Right ventricle myocardium superior (tissue), 1 donor: Measurements from ENCODE around the gene AGAP1. TPM values are rescaled to one million over a fixed set of nuclear protein-coding genes. Genes with fewer than 3 reads are reported as not detected.

Source experiments
- ATAC-seq: fragments of 200-7000 bp; cut with Tn5 transposase; one replicate; pipeline ENCODE4 v1.9.1; 2020; ENCODE audit warnings: mild to moderate bottlenecking; ENCODE audit not compliant: poor library complexity
- DNase-seq: peaks from one replicate; pipeline ENCODE4 v3.0.0-alpha.2; 2020
- intact Hi-C: fragments of 100-400 bp; cut with DNase I; formaldehyde crosslinking; loops from one replicate; pipeline ENCODE4 v1.11.2; 2022
- total RNA-seq: library from RNA; stranded (reverse); fragmentation: NEBNext Ultra II Directional; extraction: Animal tissue kit (Norgen Biotek cat#: 25700); gene quantifications from one replicate; pipeline ENCODE4 v1.2.1, GENCODE V29; 2021
- donor health status: DM: no; HTN: yes; CAD: no; lungs with severe emphysema.

AGAP1 gene
- total RNA-seq, 1 donor from 2014 or later = 25.4 TPM

DNA sequence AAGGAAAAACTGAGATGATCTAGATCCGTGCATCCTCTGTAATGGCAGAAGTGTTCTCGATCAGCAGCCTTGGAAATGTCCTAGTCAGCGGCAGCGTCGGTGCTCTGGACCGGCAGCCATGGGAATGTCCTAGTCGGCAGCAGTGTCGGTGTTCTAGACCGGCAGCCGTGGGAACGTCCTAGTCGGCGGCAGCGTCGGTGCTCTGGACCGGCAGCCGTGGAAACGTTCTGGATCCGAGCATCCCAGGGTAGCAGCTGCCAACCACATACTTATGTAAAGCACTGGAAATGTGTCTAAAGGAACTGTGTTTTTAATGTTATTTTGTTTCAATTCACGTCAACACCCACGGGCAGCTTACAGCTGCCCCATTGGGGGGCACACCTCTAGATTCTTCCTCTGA lies 615.6 kb downstream of the AGAP1 start:
- ATAC-seq (no peak), DNase-seq (no peak)
- intact Hi-C loops = no loop called here

DNA sequence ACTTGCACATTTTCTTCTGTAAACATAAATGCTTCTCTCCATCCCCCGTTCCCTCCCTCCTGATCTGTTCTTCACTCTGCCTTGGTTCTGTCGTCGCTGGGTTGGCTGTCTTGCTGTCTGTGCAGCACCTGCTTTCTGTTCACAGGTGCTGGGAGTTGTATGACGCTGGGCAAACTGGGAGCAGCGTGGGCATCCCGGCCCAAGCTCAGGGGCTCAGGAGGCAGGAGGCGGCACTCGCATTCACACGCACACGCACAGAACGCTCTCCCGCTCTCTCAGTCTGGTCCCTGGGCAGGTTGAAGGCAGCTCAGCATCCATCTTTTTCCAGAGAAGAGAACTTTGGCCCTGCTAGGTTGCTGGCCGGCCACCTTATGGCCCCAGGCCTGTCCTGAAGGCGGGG lies 618.6 kb downstream of the AGAP1 start:
- ATAC-seq = no peak
- intact Hi-C loops = no loop called here
- DNase-seq = no peak

DNA sequence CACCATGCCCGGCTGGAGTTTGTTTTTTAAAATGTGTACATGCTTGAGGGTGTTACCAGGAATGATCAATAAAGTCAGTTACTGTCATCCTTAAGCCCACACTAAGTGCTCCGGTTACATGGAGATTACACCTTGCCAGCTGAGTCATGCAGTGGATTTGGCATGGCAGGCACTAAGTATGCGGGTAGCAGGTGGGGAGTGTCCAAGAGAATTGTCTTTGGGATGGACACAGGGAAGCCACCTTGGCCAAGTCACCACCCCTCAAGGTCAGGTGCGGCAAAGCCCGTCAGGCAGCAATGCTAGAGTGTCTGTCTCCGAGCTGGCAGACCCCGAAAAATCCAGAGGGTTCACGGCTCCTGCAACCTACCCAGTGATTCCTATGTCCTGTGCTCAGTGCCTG lies 619.6 kb downstream of the AGAP1 start:
- intact Hi-C loops = no loop called here
- ATAC-seq (no peak), DNase-seq (no peak)

DNA sequence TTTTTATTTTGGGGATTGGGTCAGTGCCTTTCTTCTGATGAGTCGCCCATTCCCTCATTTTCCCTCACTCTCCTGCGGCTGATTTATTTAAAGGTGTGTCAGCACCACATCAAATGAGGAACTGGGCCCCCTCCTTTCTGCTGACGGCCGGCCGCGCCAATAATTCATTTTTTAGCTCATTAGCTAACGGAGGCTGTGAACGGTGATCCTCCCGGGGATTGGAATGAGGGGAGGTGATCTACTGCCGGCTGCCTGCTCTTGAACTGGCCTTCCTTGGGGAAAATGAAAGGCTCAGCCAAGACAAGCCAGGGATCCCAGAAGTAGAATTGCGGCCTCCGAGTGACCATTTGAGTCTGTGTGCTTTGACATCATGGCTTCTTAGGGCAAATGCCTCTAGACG lies 620.1 kb downstream of the AGAP1 start:
- intact Hi-C loops = no loop called here

DNA sequence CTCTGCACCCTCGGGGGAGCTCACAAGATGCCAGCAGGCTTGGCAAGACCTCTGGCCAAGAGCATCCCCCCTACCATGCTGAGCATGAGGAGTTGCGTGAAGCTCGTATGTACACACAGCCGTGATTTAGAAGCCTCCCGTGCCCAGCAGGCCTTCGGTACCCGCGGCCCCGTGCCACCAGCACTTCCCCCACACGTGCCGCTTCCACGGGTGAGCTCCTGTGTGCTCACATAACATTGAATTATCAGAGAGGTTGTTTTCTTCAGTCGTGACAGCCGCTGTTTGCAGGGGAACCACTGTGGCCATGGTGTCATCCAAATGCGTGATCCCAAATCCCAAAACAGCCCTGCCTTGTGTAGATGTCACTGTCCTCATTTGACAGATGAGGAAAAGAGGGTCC lies 621.1 kb downstream of the AGAP1 start:
- no peak for ATAC-seq

More for the DNA sequence above, 620.1 kb downstream of the AGAP1 start:
- DNase-seq (no peak), ATAC-seq (no peak)

DNA sequence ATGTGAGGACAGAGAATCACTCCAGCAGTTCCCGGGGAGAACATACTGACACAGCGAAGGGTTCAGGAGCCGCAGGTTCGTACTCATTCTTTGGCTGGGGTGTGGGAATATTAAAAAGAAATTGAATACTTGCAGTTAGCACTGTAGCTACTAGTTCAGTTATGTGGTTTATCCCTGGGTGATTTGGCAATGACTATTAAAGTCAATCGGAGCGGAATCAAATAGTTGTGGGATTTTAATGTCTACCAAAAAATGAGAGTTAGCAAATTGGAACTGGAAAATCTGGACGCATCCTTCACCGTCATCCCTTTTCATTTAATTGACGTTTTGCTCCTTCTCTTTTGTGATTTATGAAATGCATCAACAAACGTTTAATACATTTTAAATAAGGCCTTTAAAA lies 623.6 kb downstream of the AGAP1 start:
- no peak for ATAC-seq
- intact Hi-C loops = no loop called here

More for the DNA sequence above, 621.1 kb downstream of the AGAP1 start:
- intact Hi-C loops = no loop called here
- DNase-seq = no peak

DNA sequence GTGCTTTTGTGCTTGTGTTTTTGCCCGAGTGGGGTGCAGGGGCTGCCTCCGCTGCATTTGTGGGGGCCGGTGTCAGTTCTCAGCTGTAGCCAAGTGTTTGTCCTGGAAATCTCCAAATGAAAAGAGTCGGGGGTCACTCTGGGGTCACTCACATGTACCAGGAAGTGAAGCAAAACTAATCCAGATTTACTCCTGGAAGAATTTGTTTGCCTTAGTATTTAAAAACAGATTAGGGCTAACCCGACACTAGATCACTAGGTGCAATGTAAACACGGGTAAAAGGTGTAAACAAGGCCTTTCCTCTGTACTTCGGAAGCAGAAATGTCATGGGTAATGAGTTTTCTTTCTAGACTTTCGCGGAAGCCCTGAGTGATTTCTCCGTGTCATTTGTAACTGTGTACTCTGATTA lies 624.0 kb downstream of the AGAP1 start:
- ATAC-seq = no peak
- intact Hi-C loops = no loop called here
- no peak for DNase-seq

More for the DNA sequence above, 623.6 kb downstream of the AGAP1 start:
- no peak for DNase-seq

DNA sequence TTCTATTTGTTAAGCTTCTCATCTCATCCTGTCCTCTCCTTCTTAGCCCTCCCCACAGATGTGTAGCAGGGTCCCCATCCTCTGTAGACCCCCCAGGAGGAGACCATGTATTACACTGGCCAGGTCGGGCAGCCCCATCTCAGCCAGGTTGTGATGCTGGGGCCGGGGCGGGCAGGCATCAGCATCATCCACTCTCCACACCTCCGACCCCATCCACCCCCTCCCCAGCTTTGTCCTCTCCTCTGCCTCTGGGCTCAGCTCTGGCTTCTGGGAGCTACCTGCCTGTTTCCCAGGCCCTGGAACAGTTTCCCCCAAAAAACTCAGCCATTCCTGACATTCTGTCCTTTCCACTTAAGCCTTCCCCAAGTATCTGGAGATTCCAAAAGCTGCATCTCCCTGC lies 625.2 kb downstream of the AGAP1 start:
- DNase-seq = no peak
- ATAC-seq = no peak
- intact Hi-C loops = no loop called here

DNA sequence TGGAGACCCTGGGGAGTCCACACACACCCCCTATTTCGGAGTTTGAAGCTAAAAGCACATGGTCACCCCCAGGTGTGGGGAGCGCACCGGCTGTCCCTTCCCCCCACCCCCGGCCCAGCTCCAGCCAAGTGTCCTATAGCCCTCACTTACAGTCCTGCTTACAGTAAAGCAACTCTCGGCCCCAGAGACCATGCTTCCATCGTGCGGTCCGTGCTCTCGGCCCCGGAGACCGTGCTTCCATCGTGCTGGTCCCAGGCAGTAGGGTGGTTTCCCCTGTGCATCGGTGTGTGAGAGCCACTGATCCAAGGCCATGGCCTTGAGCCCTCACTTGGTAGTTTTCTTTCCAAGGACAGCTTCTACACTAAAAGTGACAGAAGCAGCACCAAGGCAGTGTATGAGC lies 625.6 kb downstream of the AGAP1 start:
- intact Hi-C loops = no loop called here
- ATAC-seq (no peak), DNase-seq (no peak)

DNA sequence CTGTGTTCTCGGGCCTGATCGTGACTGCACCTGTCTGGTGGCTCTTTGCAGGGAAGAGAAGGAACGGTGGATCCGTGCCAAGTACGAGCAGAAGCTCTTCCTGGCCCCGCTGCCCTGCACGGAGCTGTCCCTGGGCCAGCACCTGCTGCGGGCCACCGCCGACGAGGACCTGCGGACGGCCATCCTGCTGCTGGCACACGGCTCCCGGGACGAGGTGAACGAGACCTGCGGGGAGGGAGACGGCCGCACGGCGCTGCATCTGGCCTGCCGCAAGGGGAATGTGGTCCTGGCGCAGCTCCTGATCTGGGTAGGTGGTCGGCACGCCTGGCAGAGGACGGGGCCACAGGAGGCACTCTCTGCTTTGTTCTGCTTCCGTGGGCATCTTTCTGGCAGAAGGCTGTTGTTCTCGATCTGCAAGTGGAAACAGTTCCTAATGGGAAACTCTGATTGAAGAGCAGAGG lies 626.3 kb downstream of the AGAP1 start:
- DNase-seq = no peak
- ATAC-seq = no peak
- intact Hi-C loops = no loop called here

DNA sequence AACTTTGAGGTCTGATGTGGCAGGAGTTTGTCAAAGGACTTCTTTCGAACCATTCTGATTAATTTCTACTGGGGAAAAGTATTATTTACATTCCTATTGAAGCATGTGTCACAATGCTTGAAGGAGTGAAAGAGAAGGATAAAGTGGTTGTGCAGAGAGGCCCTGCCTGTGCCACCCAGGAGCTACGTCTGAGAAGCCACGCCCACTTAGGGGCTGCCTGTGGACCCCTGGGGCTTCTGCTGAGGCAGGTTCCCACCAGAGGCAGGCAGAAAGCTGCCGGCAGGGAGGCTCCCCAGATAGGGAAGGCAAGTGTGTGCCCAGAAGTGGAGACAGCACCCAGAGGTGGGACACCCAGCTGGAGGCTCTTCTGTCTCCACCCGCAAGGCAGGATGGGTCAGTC lies 627.0 kb downstream of the AGAP1 start:
- ATAC-seq (no peak), DNase-seq (no peak)
- intact Hi-C loops = no loop called here

DNA sequence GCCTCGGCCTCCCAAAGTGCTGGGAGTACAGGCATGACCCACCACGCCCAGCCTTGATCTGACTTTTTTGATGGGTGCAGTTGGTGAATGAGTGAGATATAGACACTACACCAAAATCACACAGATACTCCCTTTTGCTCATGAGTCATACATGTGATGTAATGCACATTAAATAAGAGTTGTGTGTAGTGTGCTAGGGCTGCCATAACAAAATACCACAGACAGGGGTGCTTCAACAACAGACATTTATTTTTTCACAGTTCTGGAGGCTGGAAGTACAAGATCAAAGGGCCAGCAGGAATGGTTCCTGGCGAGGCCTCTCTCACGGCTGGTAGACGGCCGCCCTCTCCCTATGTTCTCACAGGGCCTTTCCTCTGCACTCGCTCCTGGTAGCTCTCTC lies 627.7 kb downstream of the AGAP1 start:
- DNase-seq (no peak), ATAC-seq (no peak)
- intact Hi-C loops = no loop called here

DNA sequence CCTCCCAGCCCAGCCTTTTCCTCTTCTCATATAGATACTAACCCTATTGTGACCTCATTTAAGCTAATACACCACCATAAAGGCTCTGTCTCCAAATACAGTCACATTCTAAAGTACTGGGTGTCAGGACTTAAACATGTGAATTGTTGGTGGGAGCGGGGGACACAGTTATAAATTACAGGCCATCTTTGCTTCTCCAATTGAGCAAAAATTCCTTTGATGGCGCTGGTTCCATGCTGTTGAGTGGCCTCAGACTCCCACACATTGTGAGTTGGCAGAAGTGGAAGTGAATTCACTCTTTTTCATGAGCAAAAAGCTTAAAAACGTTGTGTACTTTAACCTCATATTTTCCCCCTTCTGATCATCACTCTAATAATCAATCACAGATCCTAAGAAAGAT lies 628.4 kb downstream of the AGAP1 start:
- DNase-seq (no peak), ATAC-seq (no peak)
- intact Hi-C loops = no loop called here

DNA sequence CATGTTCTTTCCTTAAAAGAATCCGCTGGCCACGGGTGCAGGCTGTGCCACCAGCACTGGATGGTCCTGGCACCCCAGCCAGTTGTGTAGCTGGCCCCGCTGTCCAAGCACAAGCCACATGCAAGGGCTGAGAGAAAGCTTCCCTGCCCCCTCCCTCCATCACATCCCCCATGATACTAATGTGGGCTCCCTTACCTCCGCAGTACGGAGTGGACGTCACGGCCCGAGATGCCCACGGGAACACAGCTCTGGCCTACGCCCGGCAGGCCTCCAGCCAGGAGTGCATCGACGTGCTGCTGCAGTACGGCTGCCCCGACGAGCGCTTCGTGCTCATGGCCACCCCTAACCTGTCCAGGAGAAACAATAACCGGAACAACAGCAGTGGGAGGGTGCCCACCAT lies 629.9 kb downstream of the AGAP1 start:
- intact Hi-C loops = no loop called here
- ATAC-seq (no peak), DNase-seq (no peak)

DNA sequence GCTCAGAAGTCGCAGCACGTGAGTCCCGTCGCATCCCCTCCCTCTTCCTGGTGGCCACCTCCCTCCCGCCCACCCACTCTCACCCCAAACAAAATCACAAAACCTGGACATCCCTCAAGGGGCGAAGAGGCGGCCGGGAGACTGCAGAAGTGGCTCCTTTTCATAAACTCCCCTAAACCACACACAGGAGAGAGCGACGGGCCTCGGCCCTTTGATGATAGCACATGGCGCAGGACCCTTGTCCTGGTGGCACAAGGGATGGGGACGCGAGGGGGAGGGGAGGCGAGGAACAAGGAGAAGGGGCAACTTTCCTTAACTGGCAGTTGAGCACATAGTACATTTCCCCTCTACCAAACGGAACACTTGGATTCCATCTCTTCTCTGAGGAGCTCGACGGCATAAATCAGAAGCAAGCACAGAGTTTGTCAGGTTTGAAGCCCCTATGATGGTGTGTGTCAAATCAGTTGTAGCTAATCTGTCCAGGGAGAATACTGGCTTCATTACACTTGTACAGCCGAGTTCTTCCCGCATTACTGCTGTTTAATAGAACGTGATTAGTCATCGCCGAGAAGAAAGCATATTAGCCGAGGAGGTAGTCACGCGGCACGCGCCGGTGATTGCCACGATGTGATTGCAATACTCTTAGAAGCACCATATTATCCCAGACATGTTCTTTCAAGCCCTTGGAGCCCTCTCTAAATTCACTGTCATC lies 630.5 kb downstream of the AGAP1 start:
- intact Hi-C loops = no loop called here
- ATAC-seq = no peak
- DNase-seq = no peak

DNA sequence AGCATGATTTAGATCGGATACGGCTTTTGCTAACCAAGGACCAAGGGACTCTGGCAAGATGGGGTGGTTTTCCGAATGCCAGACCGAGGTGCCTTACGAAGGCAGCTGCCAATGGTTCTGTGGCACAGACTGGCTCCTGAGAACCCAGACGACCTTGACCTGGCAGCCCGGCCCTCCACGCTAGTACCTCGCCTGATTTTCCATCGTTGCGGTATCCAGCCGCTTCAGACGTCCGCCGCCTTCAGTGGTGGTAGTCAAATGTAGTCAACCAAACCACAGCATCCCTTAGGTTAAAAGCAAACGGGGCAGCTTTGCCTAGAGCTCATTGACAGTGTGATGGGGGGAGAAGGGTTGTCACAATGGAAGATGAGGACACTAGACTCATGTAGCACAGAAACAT lies 631.7 kb downstream of the AGAP1 start:
- DNase-seq (no peak), ATAC-seq (no peak)
- intact Hi-C loops = no loop called here

DNA sequence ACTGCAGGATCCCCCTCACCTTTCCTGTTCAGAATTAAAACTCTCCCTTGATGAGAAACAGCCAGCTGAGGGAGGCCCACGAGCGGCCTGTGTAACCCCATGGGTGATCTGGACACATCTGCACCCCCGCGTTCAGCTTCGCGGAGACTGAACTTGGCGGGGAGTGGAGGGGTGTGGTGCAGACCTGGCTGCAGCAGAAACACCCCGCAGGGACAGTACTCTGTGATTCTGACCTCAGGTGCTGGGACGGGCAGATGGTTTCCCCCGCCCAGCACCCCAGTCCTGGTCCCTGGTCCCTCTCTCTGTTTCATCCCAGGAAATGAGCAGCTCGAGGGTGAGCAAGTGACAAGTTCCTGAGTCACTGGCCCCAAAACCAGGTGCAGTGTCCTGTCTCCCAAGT lies 633.2 kb downstream of the AGAP1 start:
- DNase-seq (no peak), ATAC-seq (no peak)
- intact Hi-C loops = no loop called here

DNA sequence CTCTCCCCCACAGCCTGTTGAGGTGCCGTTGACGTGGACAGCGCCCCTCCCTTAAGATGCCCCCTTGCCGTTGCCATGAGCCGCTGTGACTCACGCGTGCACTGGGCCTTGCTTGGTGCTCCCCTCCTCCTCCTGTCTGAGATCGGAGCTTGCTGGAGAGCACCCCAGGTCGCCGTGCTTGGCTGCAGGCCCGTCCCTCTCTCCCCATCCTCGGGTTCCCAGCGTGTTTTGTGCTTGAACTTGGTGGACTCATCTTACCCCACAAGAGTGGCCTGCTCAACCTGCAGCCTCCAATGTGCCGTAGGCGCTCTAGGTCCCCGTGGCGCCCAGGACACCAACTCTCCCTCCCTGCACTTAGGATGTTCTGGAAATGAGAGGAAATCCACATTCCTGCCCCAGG lies 634.5 kb downstream of the AGAP1 start:
- intact Hi-C loops = no loop called here
- ATAC-seq = no peak
- DNase-seq = no peak

DNA sequence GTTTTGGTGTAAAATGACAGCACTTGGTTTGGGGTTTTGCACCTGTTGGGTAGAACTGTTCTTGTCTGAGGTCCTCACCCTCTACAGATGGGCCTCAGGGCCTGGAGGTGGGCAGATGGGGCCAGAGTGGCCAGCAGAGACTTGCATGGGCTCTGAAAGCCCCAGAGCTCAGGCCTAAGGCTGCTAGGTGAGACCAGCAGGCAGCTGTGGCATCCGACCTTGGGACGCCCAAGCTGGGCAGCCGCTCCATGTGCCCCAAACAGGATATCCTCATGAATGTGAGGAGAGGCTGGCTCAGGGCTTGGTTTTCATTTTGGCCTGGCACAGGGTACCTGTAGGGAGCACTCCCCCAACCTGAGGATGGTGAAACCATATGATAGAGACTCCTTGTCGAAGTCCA lies 636.1 kb downstream of the AGAP1 start:
- no peak for DNase-seq
- intact Hi-C loops = no loop called here
- ATAC-seq = no peak

DNA sequence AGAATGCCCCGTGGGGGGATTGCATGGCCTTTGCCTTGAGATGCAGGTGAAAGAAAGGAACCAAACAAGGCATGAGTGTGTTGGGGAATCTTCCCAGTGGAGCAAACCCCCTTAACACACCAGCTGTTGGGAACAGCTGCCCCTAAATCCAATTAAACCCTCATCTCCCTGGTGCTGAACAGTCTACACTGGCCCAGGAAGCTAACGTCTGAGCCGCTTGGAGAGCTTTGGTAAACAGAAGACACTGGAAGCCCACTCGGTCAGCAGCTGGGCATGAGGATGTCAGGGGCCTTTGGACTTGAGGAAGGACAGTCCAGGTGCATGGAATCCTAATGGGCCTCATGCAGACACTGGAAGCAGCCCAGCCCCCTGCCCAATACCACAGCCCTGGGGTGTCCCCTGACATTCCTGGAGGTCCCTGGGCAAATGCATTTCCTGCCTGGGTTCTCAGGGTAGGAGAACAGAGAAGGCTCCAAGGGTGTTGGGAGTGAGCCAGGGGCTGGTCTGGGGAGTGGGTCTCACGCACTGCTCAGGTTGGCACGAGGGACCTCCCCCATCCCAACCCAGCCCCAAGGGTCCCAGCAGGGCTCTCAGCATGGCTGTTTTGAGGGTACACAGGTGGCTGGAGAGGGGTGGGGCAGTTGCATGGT lies 636.6 kb downstream of the AGAP1 start:
- intact Hi-C loops = no loop called here
- ATAC-seq (no peak), DNase-seq (no peak)
